ENCODE measurements around the gene TTC23. TPM values are rescaled to one million over a fixed set of nuclear protein-coding genes. Genes with fewer than 3 reads are reported as not detected.

The TTC23 gene
- polyA plus RNA-seq, 1 donor (not counting 4 experiments of a cell fraction or from before 2014, with no cell fraction given), result 6.7 TPM

DNA sequence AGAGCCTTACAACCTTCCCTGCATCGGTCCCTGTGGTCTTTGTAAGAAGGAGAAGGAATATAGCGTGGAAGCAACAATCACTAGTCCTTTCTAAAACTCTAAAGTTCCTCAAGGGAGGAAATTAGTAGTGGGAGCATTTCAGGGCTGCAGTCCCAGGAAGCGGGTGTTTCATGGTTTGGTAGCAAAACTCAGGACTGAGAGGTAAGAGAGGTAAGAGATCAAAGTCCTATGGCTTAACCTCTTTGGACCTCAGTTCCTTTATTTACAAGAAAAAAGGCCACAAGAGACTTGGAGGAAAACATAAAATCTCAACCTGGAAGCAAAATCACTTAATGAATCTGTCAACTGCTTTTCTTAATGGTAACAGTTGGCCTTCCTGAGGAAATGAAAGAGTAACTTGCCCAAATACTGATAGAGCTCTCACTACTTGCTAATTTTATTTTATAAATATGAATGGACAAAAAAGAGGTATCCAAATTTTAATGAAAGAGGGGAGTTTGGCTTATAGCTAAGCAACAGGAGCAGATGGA, 16.2 kb upstream of the TTC23 start:
- no peaks in the 10 kb centered on the region for H4K20me1 ChIP-seq (ENCODE audit: control insufficient read depth, extremely low read depth, insufficient read depth, low read length)
- no peak for DNase-seq (ENCODE audit: low read depth, low spot score)

DNA sequence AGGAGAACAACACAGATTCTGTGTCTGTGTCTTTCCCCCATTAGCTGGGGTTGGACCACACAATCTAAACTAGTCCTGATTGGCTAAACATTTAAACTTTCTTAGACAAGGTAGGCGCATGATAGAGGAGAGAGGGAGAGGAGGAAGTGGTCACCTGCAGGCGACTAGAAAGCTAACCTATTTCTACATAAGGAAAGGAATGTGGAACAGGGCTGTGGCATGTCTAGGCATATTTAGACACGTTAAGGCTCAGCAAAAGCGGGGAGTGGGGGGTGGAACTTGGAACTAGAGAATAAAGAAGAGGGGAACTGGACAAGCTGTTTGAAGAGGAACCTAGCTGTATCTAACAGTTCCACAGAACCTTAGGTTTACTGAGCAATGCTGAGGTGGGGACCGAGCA, 14.7 kb upstream of the TTC23 start:
- DNase-seq (ENCODE audit: low read depth, low spot score) (no peak), FAIRE-seq (peak; percentile 26)
- Histone ChIP-seq H2AFZ (ENCODE audit: control insufficient read depth, low read length) (peak overlapping the region; percentile 36), H3K27ac (ENCODE audit: control insufficient read depth, insufficient read depth, low read length) (no peak overlapping the region), H3K9me3 (ENCODE audit: control insufficient read depth, low read depth, low read length) (no peaks in the 10 kb centered on the region), H3K36me3 (ENCODE audit: control insufficient read depth in 2 of 2, extremely low read depth in 1 of 2, insufficient read depth in 2 of 2, low read length in 2 of 2) (no peaks in the 10 kb centered on the region), H3K79me2 (ENCODE audit: control insufficient read depth, insufficient read depth, low read length) (no peaks in the 10 kb centered on the region), H3K4me3 (ENCODE audit: control insufficient read depth in 2 of 3, extremely low read depth in 1 of 3, insufficient read depth in 2 of 3, low read depth in 1 of 3, low read length in 3 of 3) (no peak overlapping the region), H3K27me3 (ENCODE audit: control insufficient read depth, extremely low read depth, insufficient read depth, low read length) (no peaks in the 10 kb centered on the region), H3K9me1 (ENCODE audit: control insufficient read depth, extremely low read depth, insufficient read depth, low read length) (no peaks in the 10 kb centered on the region), H3K4me2 (ENCODE audit: control insufficient read depth, extremely low read depth, insufficient read depth, low read depth, low read length) (peak overlapping the region; percentile 50), H3K9ac (ENCODE audit: control insufficient read depth, extremely low read depth, insufficient read depth, low read length) (no peak overlapping the region), H4K20me1 (ENCODE audit: control insufficient read depth, extremely low read depth, insufficient read depth, low read length) (no peaks in the 10 kb centered on the region), H3K4me1 (ENCODE audit: control insufficient read depth, extremely low read depth, insufficient read depth, low read length) (peaks cover 9% of the 10 kb centered on the region)
- dilution Hi-C loops (cut with MboI; ENCODE audit: extremely low pct_ligation_motif_present, low sequenced_read_pairs), result no loop called here
- TF ChIP-seq, protein P1, sequence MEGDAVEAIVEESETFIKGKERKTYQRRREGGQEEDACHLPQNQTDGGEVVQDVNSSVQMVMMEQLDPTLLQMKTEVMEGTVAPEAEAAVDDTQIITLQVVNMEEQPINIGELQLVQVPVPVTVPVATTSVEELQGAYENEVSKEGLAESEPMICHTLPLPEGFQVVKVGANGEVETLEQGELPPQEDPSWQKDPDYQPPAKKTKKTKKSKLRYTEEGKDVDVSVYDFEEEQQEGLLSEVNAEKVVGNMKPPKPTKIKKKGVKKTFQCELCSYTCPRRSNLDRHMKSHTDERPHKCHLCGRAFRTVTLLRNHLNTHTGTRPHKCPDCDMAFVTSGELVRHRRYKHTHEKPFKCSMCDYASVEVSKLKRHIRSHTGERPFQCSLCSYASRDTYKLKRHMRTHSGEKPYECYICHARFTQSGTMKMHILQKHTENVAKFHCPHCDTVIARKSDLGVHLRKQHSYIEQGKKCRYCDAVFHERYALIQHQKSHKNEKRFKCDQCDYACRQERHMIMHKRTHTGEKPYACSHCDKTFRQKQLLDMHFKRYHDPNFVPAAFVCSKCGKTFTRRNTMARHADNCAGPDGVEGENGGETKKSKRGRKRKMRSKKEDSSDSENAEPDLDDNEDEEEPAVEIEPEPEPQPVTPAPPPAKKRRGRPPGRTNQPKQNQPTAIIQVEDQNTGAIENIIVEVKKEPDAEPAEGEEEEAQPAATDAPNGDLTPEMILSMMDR (optimal IDR thresholded peaks at IDR 0.05 in 1 of 3, IDR thresholded peaks at IDR 0.05 in 1 of 3, conservative IDR thresholded peaks at IDR 0.05 in 1 of 3; ENCODE audit: extremely low read depth in 1 of 3, insufficient read depth in 2 of 3, low read length in 3 of 3), result no peak
- TF ChIP-seq EZH2 (IDR thresholded peaks at IDR 0.05; ENCODE audit: low read length), result no peak

More for the DNA sequence above, 16.2 kb upstream of the TTC23 start:
- peaks cover 9% of the 10 kb centered on the region for H3K4me1 ChIP-seq (ENCODE audit: control insufficient read depth, extremely low read depth, insufficient read depth, low read length)
- TF ChIP-seq EZH2 (IDR thresholded peaks at IDR 0.05; ENCODE audit: low read length), result no peak
- TF ChIP-seq, protein P1 (optimal IDR thresholded peaks at IDR 0.05 in 1 of 3, IDR thresholded peaks at IDR 0.05 in 1 of 3, conservative IDR thresholded peaks at IDR 0.05 in 1 of 3; ENCODE audit: extremely low read depth in 1 of 3, insufficient read depth in 2 of 3, low read length in 3 of 3), result no peak
- no peak overlapping the region for H3K4me3 ChIP-seq (ENCODE audit: control insufficient read depth in 2 of 3, extremely low read depth in 1 of 3, insufficient read depth in 2 of 3, low read depth in 1 of 3, low read length in 3 of 3)
- H3K9me3 ChIP-seq (ENCODE audit: control insufficient read depth, low read depth, low read length), result no peaks in the 10 kb centered on the region
- H3K79me2 ChIP-seq (ENCODE audit: control insufficient read depth, insufficient read depth, low read length), result no peaks in the 10 kb centered on the region
- no peak overlapping the region for H3K27ac ChIP-seq (ENCODE audit: control insufficient read depth, insufficient read depth, low read length)
- dilution Hi-C loops (cut with MboI; ENCODE audit: extremely low pct_ligation_motif_present, low sequenced_read_pairs), result no loop called here
- no peaks in the 10 kb centered on the region for H3K36me3 ChIP-seq (ENCODE audit: control insufficient read depth in 2 of 2, extremely low read depth in 1 of 2, insufficient read depth in 2 of 2, low read length in 2 of 2)
- no peaks in the 10 kb centered on the region for H3K9me1 ChIP-seq (ENCODE audit: control insufficient read depth, extremely low read depth, insufficient read depth, low read length)
- no peak overlapping the region for H2AFZ ChIP-seq (ENCODE audit: control insufficient read depth, low read length)
- FAIRE-seq, result no peak
- H3K27me3 ChIP-seq (ENCODE audit: control insufficient read depth, extremely low read depth, insufficient read depth, low read length), result no peaks in the 10 kb centered on the region
- H3K4me2 ChIP-seq (ENCODE audit: control insufficient read depth, extremely low read depth, insufficient read depth, low read depth, low read length), result no peak overlapping the region
- no peak overlapping the region for H3K9ac ChIP-seq (ENCODE audit: control insufficient read depth, extremely low read depth, insufficient read depth, low read length)
